ENCODE data around the gene KLF5.
A peak's percentile ranks its signal among the peaks of the same experiment; 100 is the strongest.

The KLF5 gene

GRCh38 chr13:73059460-73060250 lies 850 bp downstream of the KLF5 start:
- FAIRE-seq (peak; percentile 23), DNase-seq (ENCODE audit: insufficient read length, low spot score) (peak; percentile 34)

GRCh38 chr13:73060251-73061160 lies 1.7 kb downstream of the KLF5 start:
- DNase-seq (ENCODE audit: insufficient read length, low spot score) (no peak), FAIRE-seq (no peak)

- FAIRE-seq = no peak
- DNase-seq (ENCODE audit: insufficient read length, low spot score) = no peak
Observed at GRCh38 chr13:73061473-73061872, 2.7 kb downstream of the KLF5 start.

GRCh38 chr13:73061876-73062275 lies 3.1 kb downstream of the KLF5 start:
- no peak for FAIRE-seq
- DNase-seq (ENCODE audit: insufficient read length, low spot score) = no peak

GRCh38 chr13:73062468-73062867 lies 3.7 kb downstream of the KLF5 start:
- FAIRE-seq (no peak), DNase-seq (ENCODE audit: insufficient read length, low spot score) (no peak)

GRCh38 chr13:73063166-73063565 lies 4.4 kb downstream of the KLF5 start:
- no peak for FAIRE-seq

GRCh38 chr13:73065036-73065435 lies 6.2 kb downstream of the KLF5 start:
- DNase-seq (ENCODE audit: insufficient read length, low spot score) = no peak
- no peak for FAIRE-seq

More at GRCh38 chr13:73063166-73063565, 4.4 kb downstream of the KLF5 start:
- no peak for DNase-seq (ENCODE audit: insufficient read length, low spot score)

GRCh38 chr13:73065665-73066340 lies 7.0 kb downstream of the KLF5 start:
- no peak for FAIRE-seq
- no peak for DNase-seq (ENCODE audit: insufficient read length, low spot score)

- FAIRE-seq (no peak), DNase-seq (ENCODE audit: insufficient read length, low spot score) (no peak)
Observed at GRCh38 chr13:73069206-73069805, 10.5 kb downstream of the KLF5 start.

- FAIRE-seq (no peak), DNase-seq (ENCODE audit: insufficient read length, low spot score) (no peak)
Observed at GRCh38 chr13:73070451-73071098, 11.8 kb downstream of the KLF5 start.

- DNase-seq (ENCODE audit: insufficient read length, low spot score) (no peak), FAIRE-seq (no peak)
Observed at GRCh38 chr13:73072239-73072900, 13.6 kb downstream of the KLF5 start.

- DNase-seq (ENCODE audit: insufficient read length, low spot score) (no peak), FAIRE-seq (no peak)
Observed at GRCh38 chr13:73073050-73073449, 14.2 kb downstream of the KLF5 start.

GRCh38 chr13:73074014-73074413 lies 15.2 kb downstream of the KLF5 start:
- DNase-seq (ENCODE audit: insufficient read length, low spot score) (no peak), FAIRE-seq (no peak)

GRCh38 chr13:73074926-73075325 lies 16.1 kb downstream of the KLF5 start:
- DNase-seq (ENCODE audit: insufficient read length, low spot score) = no peak

GRCh38 chr13:73075546-73075945 lies 16.7 kb downstream of the KLF5 start:
- DNase-seq (ENCODE audit: insufficient read length, low spot score) (no peak), FAIRE-seq (no peak)

More at GRCh38 chr13:73074926-73075325, 16.1 kb downstream of the KLF5 start:
- FAIRE-seq = no peak

- DNase-seq (ENCODE audit: insufficient read length, low spot score) (no peak), FAIRE-seq (no peak)
Observed at GRCh38 chr13:73075954-73076353, 17.1 kb downstream of the KLF5 start.

GRCh38 chr13:73077865-73078264 lies 19.1 kb downstream of the KLF5 start:
- DNase-seq (ENCODE audit: insufficient read length, low spot score) = no peak
- no peak for FAIRE-seq

- DNase-seq (ENCODE audit: insufficient read length, low spot score) (no peak), FAIRE-seq (no peak)
Observed at GRCh38 chr13:73079359-73079758, 20.6 kb downstream of the KLF5 start.

GRCh38 chr13:73081256-73081915 lies 22.6 kb downstream of the KLF5 start:
- FAIRE-seq (no peak), DNase-seq (ENCODE audit: insufficient read length, low spot score) (no peak)

Data from GM19239 (cell line).